ENCODE results near the gene MYL1.

The MYL1 gene

DNA sequence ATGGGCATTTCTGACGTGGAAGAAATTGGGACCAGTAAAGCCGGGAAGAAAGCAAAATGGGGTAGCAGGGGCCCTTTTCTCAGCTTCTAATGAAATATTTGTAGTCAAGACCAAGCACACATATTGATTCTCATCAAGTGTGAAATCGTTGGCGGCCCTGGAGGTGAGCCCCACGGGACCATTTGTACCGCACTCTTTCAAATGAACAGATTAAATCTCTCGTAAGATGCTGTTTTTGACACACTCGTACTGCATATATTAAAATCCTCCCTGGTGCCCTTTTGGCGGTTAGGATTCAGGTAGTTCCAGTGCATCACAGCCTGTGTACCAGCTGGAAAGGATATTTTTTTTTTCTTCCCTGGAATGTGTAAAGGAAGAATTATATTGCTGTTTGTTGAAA, 9.9 kb upstream of the MYL1 start:
- no peak for DNase-seq
- TF ChIP-seq, protein P1, sequence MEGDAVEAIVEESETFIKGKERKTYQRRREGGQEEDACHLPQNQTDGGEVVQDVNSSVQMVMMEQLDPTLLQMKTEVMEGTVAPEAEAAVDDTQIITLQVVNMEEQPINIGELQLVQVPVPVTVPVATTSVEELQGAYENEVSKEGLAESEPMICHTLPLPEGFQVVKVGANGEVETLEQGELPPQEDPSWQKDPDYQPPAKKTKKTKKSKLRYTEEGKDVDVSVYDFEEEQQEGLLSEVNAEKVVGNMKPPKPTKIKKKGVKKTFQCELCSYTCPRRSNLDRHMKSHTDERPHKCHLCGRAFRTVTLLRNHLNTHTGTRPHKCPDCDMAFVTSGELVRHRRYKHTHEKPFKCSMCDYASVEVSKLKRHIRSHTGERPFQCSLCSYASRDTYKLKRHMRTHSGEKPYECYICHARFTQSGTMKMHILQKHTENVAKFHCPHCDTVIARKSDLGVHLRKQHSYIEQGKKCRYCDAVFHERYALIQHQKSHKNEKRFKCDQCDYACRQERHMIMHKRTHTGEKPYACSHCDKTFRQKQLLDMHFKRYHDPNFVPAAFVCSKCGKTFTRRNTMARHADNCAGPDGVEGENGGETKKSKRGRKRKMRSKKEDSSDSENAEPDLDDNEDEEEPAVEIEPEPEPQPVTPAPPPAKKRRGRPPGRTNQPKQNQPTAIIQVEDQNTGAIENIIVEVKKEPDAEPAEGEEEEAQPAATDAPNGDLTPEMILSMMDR (IDR thresholded peaks at IDR 0.05): no peak

GRCh38 chr2:210324458-210324857, 9.5 kb upstream of the MYL1 start:
- no peak for DNase-seq
- Mint-ChIP-seq H3K36me3 (ENCODE audit: low read depth) (no peaks in the 10 kb centered on the region), H3K9me3 (no peaks in the 10 kb centered on the region), H3K4me1 (no peaks in the 10 kb centered on the region), H3K27ac (no peak overlapping the region), H3K27me3 (ENCODE audit: low read depth, poor library complexity) (peaks cover 7% of the 10 kb centered on the region), H3K4me3 (no peak overlapping the region)
- TF ChIP-seq, protein P1 (IDR thresholded peaks at IDR 0.05): no peak

More for the DNA sequence above, 9.9 kb upstream of the MYL1 start:
- H3K27me3 Mint-ChIP-seq (ENCODE audit: low read depth, poor library complexity): peaks cover 7% of the 10 kb centered on the region
- no peaks in the 10 kb centered on the region for H3K36me3 Mint-ChIP-seq (ENCODE audit: low read depth)
- no peaks in the 10 kb centered on the region for H3K4me1 Mint-ChIP-seq
- H3K9me3 Mint-ChIP-seq: no peaks in the 10 kb centered on the region
- H3K27ac Mint-ChIP-seq: no peak overlapping the region
- H3K4me3 Mint-ChIP-seq: no peak overlapping the region

- H3K27ac Mint-ChIP-seq: no peak overlapping the region
- no peaks in the 10 kb centered on the region for H3K4me1 Mint-ChIP-seq
- H3K9me3 Mint-ChIP-seq: no peaks in the 10 kb centered on the region
- no peak for DNase-seq
- TF ChIP-seq, protein P1 (IDR thresholded peaks at IDR 0.05): no peak
- peaks cover 7% of the 10 kb centered on the region for H3K27me3 Mint-ChIP-seq (ENCODE audit: low read depth, poor library complexity)
- H3K36me3 Mint-ChIP-seq (ENCODE audit: low read depth): no peaks in the 10 kb centered on the region
- H3K4me3 Mint-ChIP-seq: no peak overlapping the region
Observed at GRCh38 chr2:210323003-210323402, 8.0 kb upstream of the MYL1 start.

DNA sequence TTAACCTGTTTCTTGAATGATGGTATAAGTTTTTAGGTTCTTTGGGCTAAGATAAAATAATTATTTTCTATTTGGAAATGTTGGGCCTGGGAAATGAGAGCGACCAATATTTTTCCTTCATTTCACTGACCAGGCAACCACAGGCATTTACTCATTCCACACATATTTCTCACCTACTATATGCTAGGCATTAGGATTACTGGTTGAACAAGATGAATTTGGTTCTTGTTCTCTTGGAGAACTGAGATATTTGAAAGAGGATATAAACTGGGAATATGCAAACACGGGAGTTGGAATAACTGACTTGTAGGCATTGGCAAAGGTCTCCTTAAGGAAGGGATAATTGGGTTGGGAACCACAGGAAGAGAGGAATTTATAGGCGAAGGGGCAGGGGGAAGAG, 3.9 kb upstream of the MYL1 start:
- Mint-ChIP-seq H3K27me3 (ENCODE audit: low read depth, poor library complexity) (peaks cover 8% of the 10 kb centered on the region), H3K36me3 (ENCODE audit: low read depth) (no peaks in the 10 kb centered on the region), H3K9me3 (no peaks in the 10 kb centered on the region), H3K27ac (no peak overlapping the region), H3K4me1 (no peaks in the 10 kb centered on the region), H3K4me3 (no peak overlapping the region)
- TF ChIP-seq, protein P1 (IDR thresholded peaks at IDR 0.05): no peak
- DNase-seq: no peak

DNA sequence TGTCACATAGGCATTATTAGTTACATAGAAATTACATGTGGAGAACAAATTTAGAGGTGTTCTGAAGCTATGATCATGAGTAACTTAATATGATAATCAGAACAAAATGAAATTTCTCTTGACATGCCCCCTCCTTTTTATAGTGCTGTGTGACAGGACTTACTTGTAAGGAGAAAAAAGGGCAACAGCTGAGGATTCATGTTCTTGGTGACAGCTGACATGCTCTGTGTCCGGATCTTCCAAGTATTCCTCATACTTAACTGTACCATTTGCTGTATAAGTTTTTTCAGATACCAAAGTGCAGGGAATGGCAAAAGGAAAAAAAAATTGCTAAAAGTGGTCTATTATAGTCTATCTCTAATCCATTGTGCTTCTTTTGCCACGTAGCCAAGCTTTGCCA, 3.5 kb upstream of the MYL1 start:
- H3K27ac Mint-ChIP-seq: no peak overlapping the region
- no peaks in the 10 kb centered on the region for H3K4me1 Mint-ChIP-seq
- TF ChIP-seq, protein P1 (IDR thresholded peaks at IDR 0.05): no peak
- DNase-seq: no peak
- H3K27me3 Mint-ChIP-seq (ENCODE audit: low read depth, poor library complexity): peaks cover 8% of the 10 kb centered on the region
- no peak overlapping the region for H3K4me3 Mint-ChIP-seq
- H3K9me3 Mint-ChIP-seq: no peaks in the 10 kb centered on the region
- no peaks in the 10 kb centered on the region for H3K36me3 Mint-ChIP-seq (ENCODE audit: low read depth)

DNA sequence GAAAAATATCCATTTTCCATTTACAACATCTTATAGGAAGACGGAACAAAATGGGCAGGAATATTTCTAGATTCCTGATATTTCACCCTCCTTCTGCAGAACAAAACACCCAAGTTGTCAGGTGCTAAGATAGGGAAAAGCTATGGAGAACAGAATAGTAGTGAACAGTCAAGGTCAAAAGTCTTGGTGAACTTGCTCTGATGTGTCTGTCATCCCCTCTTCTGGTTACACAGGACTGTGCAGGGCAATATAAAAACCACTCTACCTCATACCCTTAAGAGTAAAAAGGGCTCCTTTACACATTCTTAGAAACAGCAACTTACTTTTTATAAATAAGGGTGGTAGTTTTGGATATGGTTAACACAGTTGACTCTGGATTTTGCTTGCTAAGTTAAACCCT, 4.4 kb downstream of the MYL1 start:
- Mint-ChIP-seq H3K36me3 (ENCODE audit: low read depth) (no peaks in the 10 kb centered on the region), H3K27ac (no peak overlapping the region), H3K27me3 (ENCODE audit: low read depth, poor library complexity) (peaks cover 10% of the 10 kb centered on the region), H3K4me3 (no peak overlapping the region), H3K4me1 (no peaks in the 10 kb centered on the region), H3K9me3 (no peaks in the 10 kb centered on the region)
- no peak for DNase-seq
- TF ChIP-seq, protein P1 (IDR thresholded peaks at IDR 0.05): no peak

Data from nephron progenitor cell (in vitro differentiated cells).